ENCODE data around the gene IL18RAP.

Gene IL18RAP

GRCh38 chr2:102485147-102485785 lies 62.3 kb downstream of the IL18RAP start:
- no peak for DNase-seq
- no peak for TF ChIP-seq CTCF (IDR thresholded peaks at IDR 0.05; ENCODE audit: low read depth, low read length, missing control alignments)
- in situ Hi-C loops (cut with HindIII; ENCODE audit: low pct_ligation_motif_present, low sequenced_read_pairs) = loop anchor here (25.0 kb wide), 1 partner anchor 127 kb away; the partner anchor contains the start of gene SLC9A2
- Histone ChIP-seq H3K27ac (no peak overlapping the region), H3K36me3 (replicated peaks) (no peaks in the 10 kb centered on the region), H3K27me3 (replicated peaks) (no peaks in the 10 kb centered on the region), H3K4me3 (ENCODE audit: low read depth, low read length) (no peak overlapping the region)

GRCh38 chr2:102486941-102487702 lies 64.2 kb downstream of the IL18RAP start:
- TF ChIP-seq CTCF (IDR thresholded peaks at IDR 0.05; ENCODE audit: low read depth, low read length, missing control alignments) = no peak

GRCh38 chr2:102487761-102488462 lies 65.0 kb downstream of the IL18RAP start:
- DNase-seq = peak; percentile 5
- H3K27me3 ChIP-seq (replicated peaks) = no peaks in the 10 kb centered on the region
- TF ChIP-seq CTCF (IDR thresholded peaks at IDR 0.05; ENCODE audit: low read depth, low read length, missing control alignments) = no peak
- H3K27ac ChIP-seq = no peak overlapping the region
- no peak overlapping the region for H3K4me3 ChIP-seq (ENCODE audit: low read depth, low read length)
- H3K36me3 ChIP-seq (replicated peaks) = no peaks in the 10 kb centered on the region
- in situ Hi-C loops (cut with HindIII; ENCODE audit: low pct_ligation_motif_present, low sequenced_read_pairs) = loop anchor here (25.0 kb wide), 1 partner anchor 124 kb away; the partner anchor contains the start of gene SLC9A2

More at GRCh38 chr2:102486941-102487702, 64.2 kb downstream of the IL18RAP start:
- in situ Hi-C loops (cut with HindIII; ENCODE audit: low pct_ligation_motif_present, low sequenced_read_pairs) = loop anchor here (25.0 kb wide), 1 partner anchor 125 kb away; the partner anchor contains the start of gene SLC9A2
- H3K27ac ChIP-seq = no peak overlapping the region
- H3K4me3 ChIP-seq (ENCODE audit: low read depth, low read length) = no peak overlapping the region
- no peaks in the 10 kb centered on the region for H3K27me3 ChIP-seq (replicated peaks)
- no peak for DNase-seq
- no peaks in the 10 kb centered on the region for H3K36me3 ChIP-seq (replicated peaks)

- Histone ChIP-seq H3K36me3 (replicated peaks) (no peaks in the 10 kb centered on the region), H3K27me3 (replicated peaks) (no peaks in the 10 kb centered on the region), H3K27ac (no peak overlapping the region), H3K4me3 (ENCODE audit: low read depth, low read length) (no peak overlapping the region)
- no peak for TF ChIP-seq CTCF (IDR thresholded peaks at IDR 0.05; ENCODE audit: low read depth, low read length, missing control alignments)
- in situ Hi-C loops (cut with HindIII; ENCODE audit: low pct_ligation_motif_present, low sequenced_read_pairs) = loop anchor here (25.0 kb wide), 1 partner anchor 123 kb away; the partner anchor contains the start of gene SLC9A2
- no peak for DNase-seq
Measured at GRCh38 chr2:102489646-102490045, 66.7 kb downstream of the IL18RAP start.

GRCh38 chr2:102492006-102492405 lies 69.0 kb downstream of the IL18RAP start:
- in situ Hi-C loops (cut with HindIII; ENCODE audit: low pct_ligation_motif_present, low sequenced_read_pairs) = loop anchor here (25.0 kb wide), 1 partner anchor 120 kb away; the partner anchor contains the start of gene SLC9A2
- no peak for DNase-seq
- H3K36me3 ChIP-seq (replicated peaks) = no peaks in the 10 kb centered on the region
- no peak overlapping the region for H3K4me3 ChIP-seq (ENCODE audit: low read depth, low read length)
- H3K27ac ChIP-seq = no peak overlapping the region
- no peaks in the 10 kb centered on the region for H3K27me3 ChIP-seq (replicated peaks)
- TF ChIP-seq CTCF (IDR thresholded peaks at IDR 0.05; ENCODE audit: low read depth, low read length, missing control alignments) = no peak

Measured in brain microvascular endothelial cell (primary cell).